ENCODE data around the gene NHSL1. TPM values are rescaled to one million over a fixed set of nuclear protein-coding genes. Genes with fewer than 3 reads are reported as not detected.

Gene NHSL1
- total and polyA plus RNA-seq, 2 donors (not counting 3 experiments of a cell fraction or from before 2014, with no cell fraction given): 24.8 to 55.0 TPM

DNA sequence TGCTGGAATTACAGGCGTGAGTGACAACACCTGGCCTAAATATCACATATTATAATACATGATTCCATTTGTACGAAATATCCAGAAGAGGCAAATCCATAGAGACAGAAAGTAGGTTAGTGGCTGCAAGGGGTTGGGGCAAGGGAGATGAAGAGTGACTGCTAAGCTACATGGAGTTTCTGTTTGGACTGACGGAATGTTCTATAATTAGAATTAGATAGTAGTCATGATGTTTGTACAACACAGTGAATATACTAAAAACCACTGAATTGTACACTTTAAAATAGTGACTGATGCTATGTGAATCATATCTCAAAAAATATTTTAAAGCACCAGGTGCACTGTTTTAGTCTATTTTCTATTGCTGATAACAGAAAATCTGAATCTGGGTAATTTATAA, 99.0 kb downstream of the NHSL1 start:
- Histone ChIP-seq H3K27me3 (ENCODE audit: control insufficient read depth in 2 of 2, insufficient read depth in 2 of 2, low read length in 2 of 2) (no peaks in the 10 kb centered on the region), H2AFZ (ENCODE audit: low read depth, low read length) (no peak overlapping the region), H3K4me3 (replicated peaks in 1 of 3; ENCODE audit: insufficient read depth in 1 of 3, low read depth in 1 of 3, low read length in 3 of 3) (no peak overlapping the region), H4K20me1 (replicated peaks; ENCODE audit: control insufficient read depth, extremely low read depth, insufficient read depth, low read length) (no peaks in the 10 kb centered on the region), H3K9me3 (replicated peaks; ENCODE audit: control insufficient read depth, insufficient read depth, low read length) (no peaks in the 10 kb centered on the region), H3K9me1 (replicated peaks; ENCODE audit: control insufficient read depth, extremely low read depth, insufficient read depth, low read length) (no peaks in the 10 kb centered on the region), H3K79me2 (ENCODE audit: control insufficient read depth, insufficient read depth, low read length) (peaks cover 3% of the 10 kb centered on the region), H3K4me1 (ENCODE audit: control insufficient read depth, extremely low read depth, insufficient read depth, low read length) (peaks cover 8% of the 10 kb centered on the region), H3K4me2 (ENCODE audit: insufficient read depth, low read length) (no peak overlapping the region), H3K36me3 (ENCODE audit: control insufficient read depth in 2 of 2, extremely low read depth in 1 of 2, insufficient read depth in 2 of 2, low read length in 2 of 2) (no peaks in the 10 kb centered on the region), H3K27ac (ENCODE audit: insufficient read depth, low read depth, low read length) (no peak overlapping the region), H3K9ac (replicated peaks; ENCODE audit: extremely low read depth, insufficient read depth, low read length) (no peak overlapping the region)
- no peak for FAIRE-seq
- TF ChIP-seq JUN (IDR thresholded peaks at IDR 0.05; ENCODE audit: borderline replicate concordance, insufficient read depth, insufficient read length, low read depth): no peak
- intact Hi-C loops (cut with micrococcal nuclease) (no loop called here), dilution Hi-C loops (cut with MboI; ENCODE audit: extremely low pct_ligation_motif_present, low sequenced_read_pairs) (no loop called here)
- ChIA-PET POLR2A (no interaction called here), CTCF (no interaction called here)
- BruUV-seq (replicated peaks): no TSS peak
- DNase-seq (ENCODE audit: low read depth, low spot score): no peak

DNA sequence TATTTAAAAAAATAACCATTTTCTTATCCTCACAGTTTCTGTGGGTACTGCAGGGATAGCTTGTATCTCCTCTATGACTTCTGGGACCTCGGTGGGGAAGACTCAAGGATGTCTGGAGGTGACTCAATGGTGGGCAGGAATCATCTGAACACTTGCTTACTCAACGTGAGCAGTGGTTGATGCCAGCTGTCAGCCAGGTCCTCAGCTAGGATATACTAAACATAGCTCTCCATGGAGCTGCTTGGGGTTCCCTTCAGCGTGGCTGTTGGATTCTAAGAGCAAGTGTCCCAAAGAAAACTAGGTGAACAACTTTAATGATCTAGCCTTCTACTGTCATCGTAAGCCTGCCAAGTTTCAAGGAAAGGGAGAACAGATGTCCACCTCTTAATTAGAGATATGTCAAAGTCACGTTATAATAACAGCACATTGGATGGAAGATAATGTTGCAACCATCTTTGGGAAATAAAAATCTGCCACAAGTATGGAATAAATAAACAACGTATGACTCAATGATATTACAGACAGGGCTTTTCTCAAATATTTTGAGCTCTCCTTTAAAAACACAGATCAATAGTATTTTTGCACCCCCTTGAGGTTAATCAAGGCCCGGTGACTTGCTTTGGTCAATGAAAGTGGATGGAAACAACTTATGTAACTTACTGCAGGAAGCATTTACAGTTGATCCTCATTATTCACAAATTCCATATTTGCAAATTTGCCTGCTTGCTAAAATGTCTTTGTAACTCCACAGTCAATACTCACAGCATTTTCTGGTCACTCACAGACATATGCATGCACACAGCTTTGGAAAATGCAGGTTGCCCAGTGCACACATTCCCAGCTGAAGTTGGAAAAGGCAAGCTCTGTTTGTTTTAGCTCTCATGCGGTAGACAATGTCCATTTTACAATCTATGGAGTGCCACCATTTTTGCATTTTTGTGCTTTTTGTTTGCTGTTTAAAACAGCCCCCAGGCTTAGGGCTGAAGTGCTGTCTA, 101.9 kb downstream of the NHSL1 start:
- Histone ChIP-seq H3K4me3 (replicated peaks in 1 of 3; ENCODE audit: insufficient read depth in 1 of 3, low read depth in 1 of 3, low read length in 3 of 3) (no peak overlapping the region), H3K4me1 (ENCODE audit: control insufficient read depth, extremely low read depth, insufficient read depth, low read length) (no peaks in the 10 kb centered on the region), H3K36me3 (ENCODE audit: control insufficient read depth in 2 of 2, extremely low read depth in 1 of 2, insufficient read depth in 2 of 2, low read length in 2 of 2) (no peaks in the 10 kb centered on the region), H3K79me2 (ENCODE audit: control insufficient read depth, insufficient read depth, low read length) (no peaks in the 10 kb centered on the region), H3K9me1 (replicated peaks; ENCODE audit: control insufficient read depth, extremely low read depth, insufficient read depth, low read length) (no peaks in the 10 kb centered on the region), H4K20me1 (replicated peaks; ENCODE audit: control insufficient read depth, extremely low read depth, insufficient read depth, low read length) (no peaks in the 10 kb centered on the region), H3K9me3 (replicated peaks; ENCODE audit: control insufficient read depth, insufficient read depth, low read length) (no peaks in the 10 kb centered on the region), H2AFZ (ENCODE audit: low read depth, low read length) (no peak overlapping the region), H3K9ac (replicated peaks; ENCODE audit: extremely low read depth, insufficient read depth, low read length) (no peak overlapping the region), H3K27ac (ENCODE audit: insufficient read depth, low read depth, low read length) (no peak overlapping the region), H3K4me2 (ENCODE audit: insufficient read depth, low read length) (no peak overlapping the region), H3K27me3 (ENCODE audit: control insufficient read depth in 2 of 2, insufficient read depth in 2 of 2, low read length in 2 of 2) (no peaks in the 10 kb centered on the region)
- no peak for FAIRE-seq
- BruUV-seq (replicated peaks): no TSS peak
- ChIA-PET CTCF (interaction anchor here (1.3 to 1.8 kb wide), 2 partner anchors 280 to 282 kb away, joined by 3 to 7 read pairs; no protein-coding TSS in a partner anchor), POLR2A (no interaction called here)
- no peak for DNase-seq (ENCODE audit: low read depth, low spot score)
- dilution Hi-C loops (cut with MboI; ENCODE audit: extremely low pct_ligation_motif_present, low sequenced_read_pairs): no loop called here
- intact Hi-C loops (cut with micrococcal nuclease): no loop called here
- TF ChIP-seq, protein P1, sequence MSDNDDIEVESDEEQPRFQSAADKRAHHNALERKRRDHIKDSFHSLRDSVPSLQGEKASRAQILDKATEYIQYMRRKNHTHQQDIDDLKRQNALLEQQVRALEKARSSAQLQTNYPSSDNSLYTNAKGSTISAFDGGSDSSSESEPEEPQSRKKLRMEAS (IDR thresholded peaks at IDR 0.05; ENCODE audit: insufficient read depth, insufficient read length): no peak
- TF ChIP-seq POLR2A (IDR thresholded peaks at IDR 0.05; ENCODE audit: low read depth, low read length): no peak
- no peak for TF ChIP-seq GATA2 (IDR thresholded peaks at IDR 0.05; ENCODE audit: insufficient read depth, insufficient read length, low read depth, low read length)
- TF ChIP-seq, protein P2, sequence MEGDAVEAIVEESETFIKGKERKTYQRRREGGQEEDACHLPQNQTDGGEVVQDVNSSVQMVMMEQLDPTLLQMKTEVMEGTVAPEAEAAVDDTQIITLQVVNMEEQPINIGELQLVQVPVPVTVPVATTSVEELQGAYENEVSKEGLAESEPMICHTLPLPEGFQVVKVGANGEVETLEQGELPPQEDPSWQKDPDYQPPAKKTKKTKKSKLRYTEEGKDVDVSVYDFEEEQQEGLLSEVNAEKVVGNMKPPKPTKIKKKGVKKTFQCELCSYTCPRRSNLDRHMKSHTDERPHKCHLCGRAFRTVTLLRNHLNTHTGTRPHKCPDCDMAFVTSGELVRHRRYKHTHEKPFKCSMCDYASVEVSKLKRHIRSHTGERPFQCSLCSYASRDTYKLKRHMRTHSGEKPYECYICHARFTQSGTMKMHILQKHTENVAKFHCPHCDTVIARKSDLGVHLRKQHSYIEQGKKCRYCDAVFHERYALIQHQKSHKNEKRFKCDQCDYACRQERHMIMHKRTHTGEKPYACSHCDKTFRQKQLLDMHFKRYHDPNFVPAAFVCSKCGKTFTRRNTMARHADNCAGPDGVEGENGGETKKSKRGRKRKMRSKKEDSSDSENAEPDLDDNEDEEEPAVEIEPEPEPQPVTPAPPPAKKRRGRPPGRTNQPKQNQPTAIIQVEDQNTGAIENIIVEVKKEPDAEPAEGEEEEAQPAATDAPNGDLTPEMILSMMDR (IDR thresholded peaks at IDR 0.05; ENCODE audit: extremely low read depth in 1 of 2, insufficient read depth in 1 of 2, low read depth in 1 of 2, low read length in 2 of 2): no peak
- no peak for TF ChIP-seq MYC (IDR thresholded peaks at IDR 0.05; ENCODE audit: low read depth, low read length)
- TF ChIP-seq FOS (IDR thresholded peaks at IDR 0.05; ENCODE audit: borderline replicate concordance, insufficient read depth, low read length): no peak
- TF ChIP-seq EZH2 (IDR thresholded peaks at IDR 0.05; ENCODE audit: borderline replicate concordance, low read depth, low read length, severe bottlenecking): no peak
- TF ChIP-seq POLR2AphosphoS5 (IDR thresholded peaks at IDR 0.05; ENCODE audit: insufficient read depth, low read depth, low read length): no peak
- TF ChIP-seq JUN (IDR thresholded peaks at IDR 0.05; ENCODE audit: borderline replicate concordance, insufficient read depth, insufficient read length, low read depth): no peak

All from endothelial cell of umbilical vein (primary cell).